ENCODE data around the gene ALPL. TPM values are rescaled to one million over a fixed set of nuclear protein-coding genes. Genes with fewer than 3 reads are reported as not detected.

The ALPL gene
- total and polyA plus RNA-seq, 9 of the 15 experiments (the other 6 are each of a cell fraction or from before 2014, with no cell fraction given): 0.04 to 0.38 (median 0.18) TPM; not detected in 4

GRCh38 chr1:21596174-21596573 lies 87.0 kb downstream of the ALPL start:
- no peaks in the 10 kb centered on the region for H3K9me1 ChIP-seq (ENCODE audit: control insufficient read depth, insufficient read depth, low read length)
- TF ChIP-seq HEY1 (CRISPR knock-in tag; IDR thresholded peaks at IDR 0.05; ENCODE audit: borderline replicate concordance) (no peak), MAFF (IDR thresholded peaks at IDR 0.05; ENCODE audit: low read length) (no peak), ELF2 (CRISPR knock-in tag; IDR thresholded peaks at IDR 0.05) (no peak), ZNF316 (IDR thresholded peaks at IDR 0.05) (no peak), CC2D1A (IDR thresholded peaks at IDR 0.05) (no peak), NFIC (IDR thresholded peaks at IDR 0.05) (peak; percentile 28), TEAD4 (IDR thresholded peaks at IDR 0.05; ENCODE audit: low read length) (no peak), TEAD4 (CRISPR knock-in tag; IDR thresholded peaks at IDR 0.05; ENCODE audit: borderline replicate concordance) (0 out of 2 replicates have a peak, but pooled peaks have one; percentile 33)
- in situ Hi-C loops (cut with MboI) (no loop called here), intact Hi-C loops (cut with micrococcal nuclease) (loop anchor here (10.0 kb wide), 1 partner anchor 81 kb away; no protein-coding TSS in a partner anchor)
- no peak overlapping the region for H3K4me3 ChIP-seq
- no peak overlapping the region for H2AFZ ChIP-seq (ENCODE audit: low read depth, low read length)
- CTCF ChIA-PET (ENCODE audit: low intra/inter-chr PET ratio): interaction anchor here (0.6 to 1.6 kb wide), 5 partner anchors 34 to 225 kb away, joined by 3 to 10 read pairs (median 5); partner anchors contain the start of gene ALPL
- peaks cover 10% of the 10 kb centered on the region for H4K20me1 ChIP-seq (replicated peaks; ENCODE audit: control insufficient read depth, insufficient read depth, low read length)
- FAIRE-seq: no peak
- POLR2A ChIA-PET: interaction anchor here (0.5 to 1.3 kb wide), 4 partner anchors 9 to 427 kb away, joined by 3 to 4 read pairs (median 4); no protein-coding TSS in a partner anchor
- peaks cover 0 to 51% of the 10 kb centered on the region in 2 experiments; a peak in 1 of 5 replicates for H3K4me1 ChIP-seq (replicated peaks in 1 of 2; ENCODE audit: control insufficient read depth in 2 of 2, insufficient read depth in 2 of 2, low read length in 2 of 2)
- no peak for DNase-seq (ENCODE audit: extremely low read depth in 1 of 4, low spot score in 3 of 4)
- no peaks in the 10 kb centered on the region for H3K79me2 ChIP-seq (ENCODE audit: control insufficient read depth, insufficient read depth, low read length)
- WGBS (ENCODE audit: insufficient coverage, low coverage, missing lambda C conversion rate): 69% methylated on average over 11 of the region's 11 CpGs
- BruUV-seq (replicated peaks): no TSS peak
- no peak overlapping the region for H3K27ac ChIP-seq (ENCODE audit: extremely low read depth, low read depth, low read length)
- peak overlapping the region in 1 of 2 experiments; percentile 47; a peak in 1 of 4 replicates for H3K9ac ChIP-seq (ENCODE audit: insufficient read depth in 1 of 2, low read depth in 2 of 2, low read length in 2 of 2)
- no peaks in the 10 kb centered on the region for H3K9me3 ChIP-seq (replicated peaks; ENCODE audit: control insufficient read depth, insufficient read depth, low read depth, low read length)
- ATAC-seq: no peak
- no peak overlapping the region for H3K4me2 ChIP-seq (ENCODE audit: insufficient read depth, low read length)
- H3K36me3 ChIP-seq (ENCODE audit: control insufficient read depth, insufficient read depth, low read length): peaks cover 20% of the 10 kb centered on the region
- H3K27me3 ChIP-seq (ENCODE audit: control insufficient read depth in 2 of 2, insufficient read depth in 2 of 2, low read length in 2 of 2): 0 out of 5 replicates have a peak, but pooled peaks cover 0 to 6% of the 10 kb centered on the region in 2 experiments
